Lower leg skin (tissue), 4 donors: Measurements from ENCODE around the gene ULK3. TPM values are rescaled to one million over a fixed set of nuclear protein-coding genes. Genes with fewer than 3 reads are reported as not detected.

Source experiments
- DNase-seq, 2 donors: peaks; one replicate each; pipeline ENCODE4 v3.0.0-alpha.2; 2019; ENCODE audit warnings: low spot score in 2 of 2
- H3K4me3 ChIP-seq: fragments of 200-600 bp; sonication (generic); 2 replicates; pipeline ENCODE4 v1.5.1; 2017; ENCODE audit warnings: mild to moderate bottlenecking, low read depth; ENCODE audit not compliant: poor library complexity, severe bottlenecking
- CTCF ChIP-seq, 3 donors: fragments of 450-650 bp; IDR thresholded peaks; one replicate each; pipeline ENCODE4 v1.5.1; 2016; ENCODE audit warnings: antibody characterized with exemption in 3 of 3, mild to moderate bottlenecking in 3 of 3, moderate library complexity in 2 of 3
- POLR2A ChIP-seq, 2 donors: fragments of 450-650 bp; IDR thresholded peaks; one replicate each; pipeline ENCODE4 v1.6.1; 2016 to 2017; ENCODE audit warnings: antibody characterized with exemption in 2 of 2, mild to moderate bottlenecking in 1 of 2, moderate library complexity in 1 of 2
- WGBS, 2 donors: methylation state at CpG; one replicate each; pipeline ENCODE4 v1.1.5; 2018; 5-methylcytosine and 5-hydroxymethylcytosine counted together
- intact Hi-C: fragments of 100-400 bp; cut with DNase I; formaldehyde crosslinking; loops from one replicate; pipeline ENCODE4 v1.15.0; 2023; ENCODE audit warnings: low total_unique reads
- total RNA-seq, 4 donors: library from RNA; depleted of rRNA; stranded (reverse); fragments of >200 nt; gene quantifications; one replicate each; pipeline ENCODE4 v1.1.0, GENCODE V29; 2016

Gene ULK3
- total RNA-seq, 4 donors from 2014 or later: 108 to 189 (median 123) TPM

- WGBS, 2 donors: 41 to 52% methylated on average over 10 of the region's 10 CpGs
- TF ChIP-seq CTCF (IDR thresholded peaks at IDR 0.05) (no peak), POLR2A (IDR thresholded peaks at IDR 0.05) (no peak)
- H3K4me3 ChIP-seq: no peak overlapping the region
- no peak for DNase-seq
- intact Hi-C loops: no loop called here
Measured at GRCh38 chr15:74825866-74826265, 17.1 kb downstream of the ULK3 start.

GRCh38 chr15:74824976-74825375 is 18.0 kb downstream of the ULK3 start:
- 76 to 80% methylated on average over 7 of the region's 7 CpGs for WGBS, 2 donors

GRCh38 chr15:74823324-74823723 is 19.6 kb downstream of the ULK3 start:
- H3K4me3 ChIP-seq: no peak overlapping the region
- WGBS, 2 donors: 54 to 66% methylated on average over 6 of the region's 6 CpGs
- intact Hi-C loops: no loop called here
- no peak for DNase-seq
- TF ChIP-seq CTCF (IDR thresholded peaks at IDR 0.05): no peak
- TF ChIP-seq POLR2A (IDR thresholded peaks at IDR 0.05): no peak

More at GRCh38 chr15:74824976-74825375, 18.0 kb downstream of the ULK3 start:
- intact Hi-C loops: no loop called here
- H3K4me3 ChIP-seq: no peak overlapping the region
- no peak for DNase-seq
- TF ChIP-seq CTCF (IDR thresholded peaks at IDR 0.05) (no peak), POLR2A (IDR thresholded peaks at IDR 0.05) (no peak)

- intact Hi-C loops: no loop called here
- no peak for TF ChIP-seq CTCF (IDR thresholded peaks at IDR 0.05)
- TF ChIP-seq POLR2A (IDR thresholded peaks at IDR 0.05): no peak
- H3K4me3 ChIP-seq: no peak overlapping the region
- WGBS, 2 donors: 80 to 84% methylated on average over 4 of the region's 4 CpGs
- DNase-seq: no peak
Measured at GRCh38 chr15:74822233-74822632, 20.7 kb downstream of the ULK3 start.

GRCh38 chr15:74821790-74822158 is 21.2 kb downstream of the ULK3 start:
- TF ChIP-seq POLR2A (IDR thresholded peaks at IDR 0.05): no peak
- no peak for TF ChIP-seq CTCF (IDR thresholded peaks at IDR 0.05)
- intact Hi-C loops: no loop called here
- no peak overlapping the region for H3K4me3 ChIP-seq
- DNase-seq: no peak
- 87 to 89% methylated on average over 7 of the region's 7 CpGs for WGBS, 2 donors

GRCh38 chr15:74821091-74821789 is 21.7 kb downstream of the ULK3 start:
- intact Hi-C loops: no loop called here

More at GRCh38 chr15:74821091-74821789, 21.7 kb downstream of the ULK3 start:
- 46 to 61% methylated on average over 10 to 11 of the region's 11 CpGs for WGBS, 2 donors
- no peak overlapping the region for H3K4me3 ChIP-seq
- TF ChIP-seq POLR2A (IDR thresholded peaks at IDR 0.05): no peak
- TF ChIP-seq CTCF (IDR thresholded peaks at IDR 0.05): no peak
- DNase-seq: no peak
